SK-N-SH treated with all-trans-retinoic acid at 6 μM for 48 hours (cell line): ENCODE data around the gene IDUA.
"Not testable (repeated sequence)": the region's sequence is repeated elsewhere in the genome, so short reads cannot be mapped to it uniquely, and the experiment has no call there.

Experiments
- ATAC-seq: fragments of 200-7000 bp; cut with Tn5 transposase; 3 replicates; pipeline ENCODE4 v1.9.1; 2020; ENCODE audit warnings: mild to moderate bottlenecking, moderate library complexity
- ARNTL ChIP-seq: fragments of 450-650 bp; formaldehyde crosslinking; IDR thresholded peaks from 2 replicates; pipeline ENCODE4 v1.5.0; 2020; ENCODE audit warnings: low read depth, mild to moderate bottlenecking, moderate library complexity, borderline replicate concordance
- BACH2 ChIP-seq: fragments of 250-450 bp; sonication (Bioruptor Pico); IDR thresholded peaks from 2 replicates; pipeline ENCODE4 v1.9.0; 2021; ENCODE audit warnings: mild to moderate bottlenecking, borderline replicate concordance
- CSDC2 ChIP-seq: fragments of 250-450 bp; sonication (Bioruptor Pico); IDR thresholded peaks from 2 replicates; pipeline ENCODE4 v1.5.0; 2020; ENCODE audit warnings: mild to moderate bottlenecking, moderate library complexity
- ESRRG ChIP-seq: fragments of 250-450 bp; sonication (Bioruptor Pico); IDR thresholded peaks from 2 replicates; pipeline ENCODE4 v1.6.1; 2021; ENCODE audit warnings: mild to moderate bottlenecking
- GLIS3 ChIP-seq: fragments of 250-450 bp; sonication (Bioruptor Pico); IDR thresholded peaks from 2 replicates; pipeline ENCODE4 v1.5.0; 2020; ENCODE audit warnings: mild to moderate bottlenecking, moderate library complexity
- ISL1 ChIP-seq: fragments of 250-450 bp; sonication (Bioruptor Pico); IDR thresholded peaks from 2 replicates; pipeline ENCODE4 v2.1.2; 2022; ENCODE audit warnings: mild to moderate bottlenecking, moderate library complexity
- OSR1 ChIP-seq: fragments of 250-450 bp; sonication (Bioruptor Pico); IDR thresholded peaks from 2 replicates; pipeline ENCODE4 v1.8.0; 2022; ENCODE audit warnings: moderate library complexity, mild to moderate bottlenecking, inconsistent platforms
- PPARA ChIP-seq: fragments of 250-450 bp; sonication (Bioruptor Pico); IDR thresholded peaks from 2 replicates; pipeline ENCODE4 v1.5.0; 2020; ENCODE audit warnings: mild to moderate bottlenecking, borderline replicate concordance
- RARB ChIP-seq: fragments of 250-450 bp; sonication (Bioruptor Pico); IDR thresholded peaks from 2 replicates; pipeline ENCODE4 v1.8.0; 2021; ENCODE audit warnings: mild to moderate bottlenecking, moderate library complexity
- SNAI2 ChIP-seq: fragments of 250-450 bp; sonication (Bioruptor Pico); IDR thresholded peaks from 2 replicates; pipeline ENCODE4 v1.5.0; 2020; ENCODE audit warnings: mild to moderate bottlenecking, moderate library complexity
- TCF4 ChIP-seq: fragments of 250-450 bp; sonication (Bioruptor Pico); IDR thresholded peaks from 2 replicates; pipeline ENCODE4 v1.8.0; 2021; ENCODE audit warnings: mild to moderate bottlenecking, moderate library complexity, borderline replicate concordance
- TOX ChIP-seq: fragments of 250-450 bp; sonication (Bioruptor Pico); IDR thresholded peaks from 2 replicates; pipeline ENCODE4 v1.8.0; 2021; ENCODE audit warnings: mild to moderate bottlenecking, moderate library complexity, borderline replicate concordance
- ZC3H10 ChIP-seq: fragments of 250-450 bp; sonication (Bioruptor Pico); IDR thresholded peaks from 2 replicates; pipeline ENCODE4 v1.5.1; 2021; ENCODE audit warnings: mild to moderate bottlenecking, moderate library complexity
- ZFP3 ChIP-seq: fragments of 250-450 bp; sonication (Bioruptor Pico); IDR thresholded peaks from 2 replicates; pipeline ENCODE4 v1.5.0; 2020; ENCODE audit warnings: mild to moderate bottlenecking, moderate library complexity
- ZFP30 ChIP-seq: fragments of 450-650 bp; formaldehyde crosslinking; IDR thresholded peaks from 2 replicates; pipeline ENCODE4 v1.5.0; 2022; ENCODE audit warnings: mild to moderate bottlenecking, moderate library complexity
- ZNF565 ChIP-seq: fragments of 450-650 bp; formaldehyde crosslinking; conservative IDR thresholded peaks from 2 replicates; pipeline ENCODE4 v1.5.0; 2020; ENCODE audit warnings: low read depth, mild to moderate bottlenecking, moderate library complexity
- ZNF70 ChIP-seq: fragments of 450-650 bp; formaldehyde crosslinking; IDR thresholded peaks from 2 replicates; pipeline ENCODE4 v1.5.0; 2020; ENCODE audit warnings: mild to moderate bottlenecking, moderate library complexity
- ZNF8 ChIP-seq: fragments of 450-650 bp; formaldehyde crosslinking; IDR thresholded peaks from 2 replicates; pipeline ENCODE4 v1.5.0; 2020; ENCODE audit warnings: mild to moderate bottlenecking, moderate library complexity
- TF ChIP-seq, protein P1 (sequence below): fragments of 250-450 bp; sonication (Bioruptor Pico); IDR thresholded peaks from 2 replicates; pipeline ENCODE4 v1.5.0; 2020; ENCODE audit warnings: mild to moderate bottlenecking, moderate library complexity
- TF ChIP-seq, protein P2 (sequence below): fragments of 250-450 bp; sonication (Bioruptor Pico); IDR thresholded peaks from 2 replicates; pipeline ENCODE4 v1.5.1; 2021; ENCODE audit warnings: mild to moderate bottlenecking, moderate library complexity
- TF ChIP-seq, protein P3 (sequence below): fragments of 250-450 bp; sonication (Bioruptor Pico); IDR thresholded peaks from 2 replicates; pipeline ENCODE4 v1.8.0; 2021; ENCODE audit warnings: low read depth, mild to moderate bottlenecking, moderate library complexity, borderline replicate concordance
- TF ChIP-seq, protein P4 (sequence below): fragments of 250-450 bp; sonication (Bioruptor Pico); IDR thresholded peaks from 2 replicates; pipeline ENCODE4 v1.8.0; 2020; ENCODE audit warnings: mild to moderate bottlenecking, moderate library complexity, borderline replicate concordance

Gene IDUA

DNA sequence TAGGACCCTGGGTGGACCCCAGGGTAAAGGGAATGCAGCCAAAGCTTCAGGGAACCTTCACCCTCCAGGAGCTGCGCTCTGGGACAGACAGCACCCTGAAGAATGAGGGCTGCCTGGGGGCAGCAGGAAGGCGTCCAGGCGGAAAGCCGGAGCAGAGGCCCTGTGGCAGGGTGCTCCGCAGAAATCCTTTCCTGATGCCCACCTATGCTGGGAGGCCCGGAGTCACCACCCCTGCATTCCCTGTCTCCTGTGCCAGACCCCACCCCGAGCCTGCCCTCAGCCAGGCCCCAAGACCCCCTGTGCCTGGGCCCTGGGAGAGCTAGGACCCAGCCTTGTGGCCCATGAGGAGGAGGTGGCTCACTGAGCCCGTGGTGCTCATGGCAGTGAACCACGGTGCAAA, 12.2 kb upstream of the IDUA start:
- TF ChIP-seq CSDC2 (CRISPR knock-in tag) (no peak), ZC3H10 (CRISPR knock-in tag) (no peak), RARB (CRISPR knock-in tag) (no peak), ZNF565 (no peak), ESRRG (CRISPR knock-in tag) (no peak), TOX (CRISPR knock-in tag) (no peak), ZNF8 (no peak), ARNTL (no peak), OSR1 (CRISPR knock-in tag) (no peak), PPARA (CRISPR knock-in tag) (no peak)
- TF ChIP-seq, protein P1, sequence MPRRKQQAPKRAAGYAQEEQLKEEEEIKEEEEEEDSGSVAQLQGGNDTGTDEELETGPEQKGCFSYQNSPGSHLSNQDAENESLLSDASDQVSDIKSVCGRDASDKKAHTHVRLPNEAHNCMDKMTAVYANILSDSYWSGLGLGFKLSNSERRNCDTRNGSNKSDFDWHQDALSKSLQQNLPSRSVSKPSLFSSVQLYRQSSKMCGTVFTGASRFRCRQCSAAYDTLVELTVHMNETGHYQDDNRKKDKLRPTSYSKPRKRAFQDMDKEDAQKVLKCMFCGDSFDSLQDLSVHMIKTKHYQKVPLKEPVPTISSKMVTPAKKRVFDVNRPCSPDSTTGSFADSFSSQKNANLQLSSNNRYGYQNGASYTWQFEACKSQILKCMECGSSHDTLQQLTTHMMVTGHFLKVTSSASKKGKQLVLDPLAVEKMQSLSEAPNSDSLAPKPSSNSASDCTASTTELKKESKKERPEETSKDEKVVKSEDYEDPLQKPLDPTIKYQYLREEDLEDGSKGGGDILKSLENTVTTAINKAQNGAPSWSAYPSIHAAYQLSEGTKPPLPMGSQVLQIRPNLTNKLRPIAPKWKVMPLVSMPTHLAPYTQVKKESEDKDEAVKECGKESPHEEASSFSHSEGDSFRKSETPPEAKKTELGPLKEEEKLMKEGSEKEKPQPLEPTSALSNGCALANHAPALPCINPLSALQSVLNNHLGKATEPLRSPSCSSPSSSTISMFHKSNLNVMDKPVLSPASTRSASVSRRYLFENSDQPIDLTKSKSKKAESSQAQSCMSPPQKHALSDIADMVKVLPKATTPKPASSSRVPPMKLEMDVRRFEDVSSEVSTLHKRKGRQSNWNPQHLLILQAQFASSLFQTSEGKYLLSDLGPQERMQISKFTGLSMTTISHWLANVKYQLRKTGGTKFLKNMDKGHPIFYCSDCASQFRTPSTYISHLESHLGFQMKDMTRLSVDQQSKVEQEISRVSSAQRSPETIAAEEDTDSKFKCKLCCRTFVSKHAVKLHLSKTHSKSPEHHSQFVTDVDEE (CRISPR knock-in tag), result no peak
- TF ChIP-seq, protein P2, sequence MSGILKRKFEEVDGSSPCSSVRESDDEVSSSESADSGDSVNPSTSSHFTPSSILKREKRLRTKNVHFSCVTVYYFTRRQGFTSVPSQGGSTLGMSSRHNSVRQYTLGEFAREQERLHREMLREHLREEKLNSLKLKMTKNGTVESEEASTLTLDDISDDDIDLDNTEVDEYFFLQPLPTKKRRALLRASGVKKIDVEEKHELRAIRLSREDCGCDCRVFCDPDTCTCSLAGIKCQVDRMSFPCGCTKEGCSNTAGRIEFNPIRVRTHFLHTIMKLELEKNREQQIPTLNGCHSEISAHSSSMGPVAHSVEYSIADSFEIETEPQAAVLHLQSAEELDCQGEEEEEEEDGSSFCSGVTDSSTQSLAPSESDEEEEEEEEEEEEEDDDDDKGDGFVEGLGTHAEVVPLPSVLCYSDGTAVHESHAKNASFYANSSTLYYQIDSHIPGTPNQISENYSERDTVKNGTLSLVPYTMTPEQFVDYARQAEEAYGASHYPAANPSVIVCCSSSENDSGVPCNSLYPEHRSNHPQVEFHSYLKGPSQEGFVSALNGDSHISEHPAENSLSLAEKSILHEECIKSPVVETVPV, result no peak
- TF ChIP-seq, protein P3, sequence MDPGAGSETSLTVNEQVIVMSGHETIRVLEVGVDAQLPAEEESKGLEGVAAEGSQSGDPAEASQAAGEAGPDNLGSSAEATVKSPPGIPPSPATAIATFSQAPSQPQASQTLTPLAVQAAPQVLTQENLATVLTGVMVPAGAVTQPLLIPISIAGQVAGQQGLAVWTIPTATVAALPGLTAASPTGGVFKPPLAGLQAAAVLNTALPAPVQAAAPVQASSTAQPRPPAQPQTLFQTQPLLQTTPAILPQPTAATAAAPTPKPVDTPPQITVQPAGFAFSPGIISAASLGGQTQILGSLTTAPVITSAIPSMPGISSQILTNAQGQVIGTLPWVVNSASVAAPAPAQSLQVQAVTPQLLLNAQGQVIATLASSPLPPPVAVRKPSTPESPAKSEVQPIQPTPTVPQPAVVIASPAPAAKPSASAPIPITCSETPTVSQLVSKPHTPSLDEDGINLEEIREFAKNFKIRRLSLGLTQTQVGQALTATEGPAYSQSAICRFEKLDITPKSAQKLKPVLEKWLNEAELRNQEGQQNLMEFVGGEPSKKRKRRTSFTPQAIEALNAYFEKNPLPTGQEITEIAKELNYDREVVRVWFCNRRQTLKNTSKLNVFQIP (CRISPR knock-in tag), result no peak
- TF ChIP-seq, all 23 proteins: peak for 0
- ATAC-seq, result no peak

DNA sequence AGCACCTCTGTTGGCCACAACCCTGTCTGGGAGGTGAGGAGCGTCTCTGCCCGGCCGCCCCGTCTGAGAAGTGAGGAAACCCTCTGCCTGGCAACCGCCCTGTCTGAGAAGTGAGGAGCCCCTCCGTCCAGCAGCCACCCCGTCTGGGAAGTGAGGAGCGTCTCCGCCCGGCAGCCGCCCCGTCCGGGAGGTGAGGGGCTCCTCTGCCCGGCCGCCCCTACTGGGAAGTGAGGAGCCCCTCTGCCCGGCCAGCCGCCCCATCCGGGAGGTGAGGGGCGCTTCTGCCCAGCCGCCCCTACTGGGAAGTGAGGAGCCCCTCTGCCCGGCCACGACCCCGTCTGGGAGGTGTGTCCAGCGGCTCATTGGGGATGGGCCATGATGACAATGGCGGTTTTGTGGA, 10.8 kb upstream of the IDUA start:
- not testable (repeated sequence) for ATAC-seq

DNA sequence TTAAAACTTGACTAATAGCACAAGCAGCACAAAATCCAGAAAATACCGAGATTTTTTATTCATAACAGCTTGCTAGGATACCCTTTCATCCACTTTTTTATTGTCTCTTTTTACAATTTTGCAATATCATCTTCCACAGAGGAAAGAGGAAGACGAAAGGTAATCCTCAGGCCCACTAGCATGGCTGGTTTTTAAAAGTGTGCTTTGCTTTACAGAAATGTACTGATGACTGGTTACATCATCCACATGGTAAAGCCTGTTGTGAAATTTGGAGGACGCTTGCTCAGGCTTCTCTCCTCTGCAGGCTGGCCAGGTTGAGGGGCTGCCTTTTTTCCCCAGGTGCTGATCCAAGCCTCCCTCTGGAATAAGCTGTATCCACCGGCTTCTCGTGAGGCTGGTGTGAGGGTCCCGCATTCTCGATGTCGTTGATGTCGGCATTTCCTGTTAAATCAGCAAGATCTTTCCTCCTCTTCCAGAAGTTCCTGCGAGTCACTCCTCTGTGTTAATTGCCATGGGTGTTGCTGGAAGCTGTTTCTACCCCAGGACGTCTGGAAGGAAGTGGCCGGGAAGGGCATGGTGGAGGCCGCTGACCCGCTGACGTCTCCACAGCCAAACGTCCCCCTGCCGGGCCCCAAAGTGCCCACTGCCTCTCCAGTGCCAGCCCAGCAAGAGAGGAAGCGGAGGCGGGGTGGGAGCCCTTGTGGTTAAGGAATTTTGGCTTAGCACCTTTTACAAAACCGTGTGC, 7.7 kb upstream of the IDUA start:
- no peak for TF ChIP-seq ZNF8
- no peak for TF ChIP-seq ISL1 (CRISPR knock-in tag)
- no peak for TF ChIP-seq TCF4 (CRISPR knock-in tag)
- TF ChIP-seq GLIS3 (CRISPR knock-in tag), result no peak
- TF ChIP-seq, protein P3 (CRISPR knock-in tag), result no peak
- TF ChIP-seq SNAI2 (CRISPR knock-in tag), result no peak
- TF ChIP-seq ZFP3 (CRISPR knock-in tag), result no peak
- TF ChIP-seq ZFP30 (CRISPR knock-in tag), result no peak
- TF ChIP-seq OSR1 (CRISPR knock-in tag), result no peak
- TF ChIP-seq BACH2, result no peak
- no peak for TF ChIP-seq PPARA (CRISPR knock-in tag)
- TF ChIP-seq ZNF565, result no peak
- TF ChIP-seq ESRRG (CRISPR knock-in tag), result no peak
- no peak for TF ChIP-seq TOX (CRISPR knock-in tag)
- no peak for TF ChIP-seq ZC3H10 (CRISPR knock-in tag)
- TF ChIP-seq CSDC2 (CRISPR knock-in tag), result no peak
- TF ChIP-seq, protein P1 (CRISPR knock-in tag), result no peak
- TF ChIP-seq, protein P2, result no peak
- no peak for TF ChIP-seq ZNF70 (CRISPR knock-in tag)
- TF ChIP-seq, protein P4, sequence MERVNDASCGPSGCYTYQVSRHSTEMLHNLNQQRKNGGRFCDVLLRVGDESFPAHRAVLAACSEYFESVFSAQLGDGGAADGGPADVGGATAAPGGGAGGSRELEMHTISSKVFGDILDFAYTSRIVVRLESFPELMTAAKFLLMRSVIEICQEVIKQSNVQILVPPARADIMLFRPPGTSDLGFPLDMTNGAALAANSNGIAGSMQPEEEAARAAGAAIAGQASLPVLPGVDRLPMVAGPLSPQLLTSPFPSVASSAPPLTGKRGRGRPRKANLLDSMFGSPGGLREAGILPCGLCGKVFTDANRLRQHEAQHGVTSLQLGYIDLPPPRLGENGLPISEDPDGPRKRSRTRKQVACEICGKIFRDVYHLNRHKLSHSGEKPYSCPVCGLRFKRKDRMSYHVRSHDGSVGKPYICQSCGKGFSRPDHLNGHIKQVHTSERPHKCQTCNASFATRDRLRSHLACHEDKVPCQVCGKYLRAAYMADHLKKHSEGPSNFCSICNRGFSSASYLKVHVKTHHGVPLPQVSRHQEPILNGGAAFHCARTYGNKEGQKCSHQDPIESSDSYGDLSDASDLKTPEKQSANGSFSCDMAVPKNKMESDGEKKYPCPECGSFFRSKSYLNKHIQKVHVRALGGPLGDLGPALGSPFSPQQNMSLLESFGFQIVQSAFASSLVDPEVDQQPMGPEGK (CRISPR knock-in tag), result no peak
- no peak for ATAC-seq
